Astrocyte (in vitro differentiated cells and primary cell): ENCODE measurements around the gene MYOM3. TPM values are rescaled to one million over a fixed set of nuclear protein-coding genes. Genes with fewer than 3 reads are reported as not detected.

Experiments
- DNase-seq: peaks from one replicate; pipeline ENCODE4 v3.0.0-alpha.2; 2010; ENCODE audit warnings: low read depth
- FAIRE-seq: peaks from 2 replicates; lab custom pipeline; 2011; peaks lifted over from hg19 to GRCh38; lab: Jason Lieb, UNC
- H2AFZ ChIP-seq: 2 replicates; pipeline ENCODE4 v1.6.0; 2012; ENCODE audit warnings: low read depth, low read length, inconsistent platforms
- H3K27ac ChIP-seq: 2 replicates; pipeline ENCODE4 v1.5.1; 2011; ENCODE audit warnings: low read depth, low read length, inconsistent platforms
- H3K27me3 ChIP-seq: 2 replicates; pipeline ENCODE4 v1.6.0; 2011; ENCODE audit warnings: low read length, inconsistent platforms; ENCODE audit not compliant: insufficient read depth
- H3K36me3 ChIP-seq: 2 replicates; pipeline ENCODE4 v1.5.1; 2011; ENCODE audit warnings: low read length, inconsistent platforms; ENCODE audit not compliant: insufficient read depth
- H3K4me1 ChIP-seq: 2 replicates; pipeline ENCODE4 v1.5.1; 2011; ENCODE audit warnings: low read length, inconsistent platforms; ENCODE audit not compliant: insufficient read depth
- H3K4me2 ChIP-seq: 2 replicates; pipeline ENCODE4 v1.6.0; 2012; ENCODE audit warnings: low read length, inconsistent platforms
- H3K4me3 ChIP-seq: 2 replicates; pipeline ENCODE4 v1.5.1; 2011; ENCODE audit warnings: low read depth, mild to moderate bottlenecking, low read length, inconsistent platforms; ENCODE audit not compliant: insufficient read depth
- H3K79me2 ChIP-seq: 2 replicates; pipeline ENCODE4 v1.6.0; 2012; ENCODE audit warnings: mild to moderate bottlenecking, low read length, inconsistent platforms; ENCODE audit not compliant: insufficient read depth
- H3K9ac ChIP-seq: 2 replicates; pipeline ENCODE4 v1.6.0; 2012; ENCODE audit warnings: mild to moderate bottlenecking, low read length, inconsistent platforms
- H3K9me3 ChIP-seq: 2 replicates; pipeline ENCODE4 v1.5.1; 2012; ENCODE audit warnings: low read depth, mild to moderate bottlenecking, low read length, inconsistent platforms; ENCODE audit not compliant: insufficient read depth
- H4K20me1 ChIP-seq: 2 replicates; pipeline ENCODE4 v1.6.0; 2012; ENCODE audit warnings: low read length, inconsistent platforms; ENCODE audit not compliant: insufficient read depth
- H3K27ac Mint-ChIP-seq: one replicate; pipeline ENCODE4 v1.8.0; 2021; ENCODE audit warnings: mild to moderate bottlenecking, mixed read lengths; ENCODE audit not compliant: unreplicated experiment
- H3K27me3 Mint-ChIP-seq: one replicate; pipeline ENCODE4 v1.8.0; 2021; ENCODE audit warnings: low read depth, mixed read lengths; ENCODE audit not compliant: unreplicated experiment
- H3K36me3 Mint-ChIP-seq: one replicate; pipeline ENCODE4 v1.8.0; 2021; ENCODE audit warnings: low read depth, mixed read lengths; ENCODE audit not compliant: unreplicated experiment
- H3K4me1 Mint-ChIP-seq: one replicate; pipeline ENCODE4 v1.8.0; 2021; ENCODE audit warnings: low read depth, mixed read lengths; ENCODE audit not compliant: unreplicated experiment
- H3K4me3 Mint-ChIP-seq: one replicate; pipeline ENCODE4 v1.8.0; 2021; ENCODE audit warnings: mild to moderate bottlenecking, moderate library complexity, mixed read lengths; ENCODE audit not compliant: unreplicated experiment
- H3K9me3 Mint-ChIP-seq: one replicate; pipeline ENCODE4 v1.8.0; 2021; ENCODE audit warnings: mild to moderate bottlenecking, mixed read lengths; ENCODE audit not compliant: unreplicated experiment
- CTCF ChIP-seq: IDR thresholded peaks from 2 replicates; pipeline ENCODE4 v1.5.1; 2011; ENCODE audit warnings: low read depth, mild to moderate bottlenecking, inconsistent platforms, low read length, moderate library complexity; ENCODE audit not compliant: insufficient read depth
- EZH2 ChIP-seq: IDR thresholded peaks from 2 replicates; pipeline ENCODE4 v1.6.1; 2012; ENCODE audit warnings: mild to moderate bottlenecking, low read length, inconsistent platforms; ENCODE audit not compliant: insufficient read depth
- total RNA-seq: library from RNA; stranded (reverse); gene quantifications from 2 replicates; pipeline ENCODE4 v1.2.1, GENCODE V29; 2021

The MYOM3 gene
- total RNA-seq, 1 donor from 2014 or later: 1.0 TPM

GRCh38 chr1:24081190-24081589 lies 30.7 kb downstream of the MYOM3 start:
- no peak overlapping the region for H2AFZ ChIP-seq
- H3K27me3 ChIP-seq: peaks cover 2% of the 10 kb centered on the region
- no peak overlapping the region for H3K4me2 ChIP-seq
- DNase-seq (no peak), FAIRE-seq (no peak)
- no peak for TF ChIP-seq CTCF
- no peak for TF ChIP-seq EZH2
- Mint-ChIP-seq H3K36me3 (peaks cover 4% of the 10 kb centered on the region), H3K4me1 (no peaks in the 10 kb centered on the region), H3K27ac (no peak overlapping the region), H3K9me3 (no peaks in the 10 kb centered on the region), H3K27me3 (peaks cover 36% of the 10 kb centered on the region), H3K4me3 (no peak overlapping the region)
- no peak overlapping the region for H3K4me3 ChIP-seq
- H3K4me1 ChIP-seq: no peaks in the 10 kb centered on the region
- H3K9me3 ChIP-seq: no peaks in the 10 kb centered on the region
- H3K9ac ChIP-seq: no peak overlapping the region
- H3K36me3 ChIP-seq: no peaks in the 10 kb centered on the region
- no peak overlapping the region for H3K27ac ChIP-seq
- H4K20me1 ChIP-seq: no peaks in the 10 kb centered on the region
- no peaks in the 10 kb centered on the region for H3K79me2 ChIP-seq

- Mint-ChIP-seq H3K27me3 (peaks cover 28% of the 10 kb centered on the region), H3K9me3 (no peaks in the 10 kb centered on the region), H3K36me3 (peaks cover 4% of the 10 kb centered on the region), H3K4me1 (no peaks in the 10 kb centered on the region), H3K27ac (no peak overlapping the region), H3K4me3 (no peak overlapping the region)
- Histone ChIP-seq H3K4me1 (no peaks in the 10 kb centered on the region), H3K27ac (no peak overlapping the region), H4K20me1 (no peaks in the 10 kb centered on the region), H2AFZ (no peak overlapping the region), H3K27me3 (peaks cover 2% of the 10 kb centered on the region), H3K4me2 (no peak overlapping the region), H3K9ac (no peak overlapping the region), H3K36me3 (no peaks in the 10 kb centered on the region), H3K79me2 (no peaks in the 10 kb centered on the region), H3K4me3 (no peak overlapping the region), H3K9me3 (no peaks in the 10 kb centered on the region)
- FAIRE-seq (no peak), DNase-seq (no peak)
- no peak for TF ChIP-seq EZH2
- no peak for TF ChIP-seq CTCF
These were observed 31.8 kb downstream of the MYOM3 start for GRCh38 chr1:24080131-24080530.

- Mint-ChIP-seq H3K27ac (no peak overlapping the region), H3K36me3 (peaks cover 2% of the 10 kb centered on the region), H3K9me3 (no peaks in the 10 kb centered on the region), H3K4me3 (no peak overlapping the region), H3K27me3 (peaks cover 28% of the 10 kb centered on the region), H3K4me1 (no peaks in the 10 kb centered on the region)
- Histone ChIP-seq H3K79me2 (no peaks in the 10 kb centered on the region), H3K27ac (no peak overlapping the region), H3K9ac (no peak overlapping the region), H3K4me3 (no peak overlapping the region), H4K20me1 (no peaks in the 10 kb centered on the region), H3K4me2 (no peak overlapping the region), H2AFZ (no peak overlapping the region), H3K4me1 (no peaks in the 10 kb centered on the region), H3K36me3 (no peaks in the 10 kb centered on the region), H3K27me3 (peaks cover 2% of the 10 kb centered on the region), H3K9me3 (no peaks in the 10 kb centered on the region)
- DNase-seq (no peak), FAIRE-seq (no peak)
- TF ChIP-seq CTCF: no peak
- no peak for TF ChIP-seq EZH2
These were observed 34.5 kb downstream of the MYOM3 start for GRCh38 chr1:24077278-24077978.
